ENCODE results near the gene HLA-DRB5.
A peak's percentile ranks its signal among the peaks of the same experiment; 100 is the strongest.
"Not testable (repeated sequence)": the region's sequence is repeated elsewhere in the genome, so short reads cannot be mapped to it uniquely, and the experiment has no call there.

Gene HLA-DRB5

DNA sequence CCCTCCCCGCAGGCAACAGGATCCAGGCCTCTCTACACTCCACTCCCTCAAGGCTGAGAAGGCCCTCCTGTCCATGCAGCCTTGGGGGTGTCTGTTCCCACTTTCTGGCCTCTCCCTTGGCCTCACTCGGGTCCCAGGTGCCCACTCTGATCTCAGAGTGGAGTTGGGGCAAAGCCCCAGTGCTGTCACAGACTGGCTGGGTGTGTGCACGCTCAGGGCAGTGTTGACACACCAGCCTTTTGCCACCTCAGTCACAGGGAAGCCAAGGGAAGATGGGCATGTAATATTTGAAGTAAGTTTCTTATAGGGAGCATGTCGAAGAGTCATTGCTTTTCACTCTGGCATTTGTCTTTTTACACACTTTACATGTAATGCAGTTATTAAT lies 45.5 kb downstream of the HLA-DRB5 start:
- TF ChIP-seq EZH2phosphoT487 (conservative IDR thresholded peaks at IDR 0.05; ENCODE audit: low read length) = no peak
- TF ChIP-seq, protein P1, sequence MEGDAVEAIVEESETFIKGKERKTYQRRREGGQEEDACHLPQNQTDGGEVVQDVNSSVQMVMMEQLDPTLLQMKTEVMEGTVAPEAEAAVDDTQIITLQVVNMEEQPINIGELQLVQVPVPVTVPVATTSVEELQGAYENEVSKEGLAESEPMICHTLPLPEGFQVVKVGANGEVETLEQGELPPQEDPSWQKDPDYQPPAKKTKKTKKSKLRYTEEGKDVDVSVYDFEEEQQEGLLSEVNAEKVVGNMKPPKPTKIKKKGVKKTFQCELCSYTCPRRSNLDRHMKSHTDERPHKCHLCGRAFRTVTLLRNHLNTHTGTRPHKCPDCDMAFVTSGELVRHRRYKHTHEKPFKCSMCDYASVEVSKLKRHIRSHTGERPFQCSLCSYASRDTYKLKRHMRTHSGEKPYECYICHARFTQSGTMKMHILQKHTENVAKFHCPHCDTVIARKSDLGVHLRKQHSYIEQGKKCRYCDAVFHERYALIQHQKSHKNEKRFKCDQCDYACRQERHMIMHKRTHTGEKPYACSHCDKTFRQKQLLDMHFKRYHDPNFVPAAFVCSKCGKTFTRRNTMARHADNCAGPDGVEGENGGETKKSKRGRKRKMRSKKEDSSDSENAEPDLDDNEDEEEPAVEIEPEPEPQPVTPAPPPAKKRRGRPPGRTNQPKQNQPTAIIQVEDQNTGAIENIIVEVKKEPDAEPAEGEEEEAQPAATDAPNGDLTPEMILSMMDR (IDR thresholded peaks at IDR 0.05; ENCODE audit: insufficient read depth, low read length, poor library complexity, severe bottlenecking) = no peak
- no peaks in the 10 kb centered on the region for H3K9me2 ChIP-seq (replicated peaks; ENCODE audit: insufficient read depth, low read length)
- no peaks in the 10 kb centered on the region for H4K20me1 ChIP-seq (ENCODE audit: low read depth, low read length)

DNA sequence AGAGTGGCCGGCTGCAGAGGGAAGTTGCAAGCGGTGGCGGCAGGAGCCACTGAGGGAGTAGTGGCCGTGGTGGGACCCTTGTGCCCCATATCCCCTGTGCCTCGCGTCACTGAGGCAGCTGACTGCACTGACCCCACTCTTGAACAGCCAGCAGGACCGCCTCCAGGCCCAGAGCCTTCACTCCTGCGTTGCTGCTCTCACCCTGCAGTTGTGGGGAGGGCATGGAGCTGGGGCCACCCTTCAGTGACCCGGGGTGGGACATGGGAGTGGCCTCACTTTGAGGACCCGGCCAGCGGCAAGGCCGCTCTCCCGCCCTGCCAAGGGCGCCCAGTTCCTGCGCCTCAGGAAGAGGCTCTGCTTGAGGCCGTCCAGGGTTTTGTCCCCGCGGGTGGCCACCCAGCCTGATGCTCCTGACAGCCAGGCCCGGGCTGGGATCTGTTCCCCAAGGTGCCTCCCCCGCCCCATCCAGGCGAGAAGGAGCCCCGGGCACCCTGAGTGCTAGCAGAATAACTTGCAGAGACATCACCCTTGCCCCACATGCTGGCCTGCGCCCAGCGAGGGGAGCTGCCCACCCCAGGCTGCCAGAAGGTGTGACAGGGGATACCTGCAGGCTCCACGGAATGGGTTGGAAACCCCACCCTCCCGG lies 46.0 kb downstream of the HLA-DRB5 start:
- Histone ChIP-seq H3F3A (ENCODE audit: insufficient read depth) (no peaks in the 10 kb centered on the region), H3K9me2 (replicated peaks; ENCODE audit: insufficient read depth, low read length) (no peaks in the 10 kb centered on the region), H2AFZ (ENCODE audit: low read depth, low read length, severe bottlenecking) (no peak overlapping the region), H3K27ac (ENCODE audit: low read depth, low read length) (no peak overlapping the region), H3K36me3 (ENCODE audit: low read length) (no peaks in the 10 kb centered on the region), H3K9me3 (ENCODE audit: insufficient read depth, low read length) (peaks cover 4% of the 10 kb centered on the region; the same call in 1 of the 2 replicates), H3K79me2 (ENCODE audit: insufficient read depth, low read length) (no peaks in the 10 kb centered on the region), H3K4me2 (ENCODE audit: low read depth, low read length, poor library complexity, severe bottlenecking) (no peak overlapping the region), H3K9ac (ENCODE audit: low read length) (no peak overlapping the region), H4K20me1 (ENCODE audit: low read depth, low read length) (no peaks in the 10 kb centered on the region), H3K4me3 (ENCODE audit: insufficient read depth, low read length, poor library complexity, severe bottlenecking) (no peak overlapping the region), H3K27me3 (ENCODE audit: low read length) (no peaks in the 10 kb centered on the region)
- TF ChIP-seq EZH2phosphoT487 (conservative IDR thresholded peaks at IDR 0.05; ENCODE audit: low read length) = no peak
- TF ChIP-seq, protein P1 (IDR thresholded peaks at IDR 0.05; ENCODE audit: insufficient read depth, low read length, poor library complexity, severe bottlenecking) = no peak

More for the DNA sequence above, 45.5 kb downstream of the HLA-DRB5 start:
- H3F3A ChIP-seq (ENCODE audit: insufficient read depth) = no peaks in the 10 kb centered on the region
- H3K36me3 ChIP-seq (ENCODE audit: low read length) = no peaks in the 10 kb centered on the region
- no peak overlapping the region for H3K4me2 ChIP-seq (ENCODE audit: low read depth, low read length, poor library complexity, severe bottlenecking)
- no peaks in the 10 kb centered on the region for H3K79me2 ChIP-seq (ENCODE audit: insufficient read depth, low read length)
- no peak overlapping the region for H3K4me3 ChIP-seq (ENCODE audit: insufficient read depth, low read length, poor library complexity, severe bottlenecking)
- no peak overlapping the region for H3K9ac ChIP-seq (ENCODE audit: low read length)
- H2AFZ ChIP-seq (ENCODE audit: low read depth, low read length, severe bottlenecking) = no peak overlapping the region
- no peaks in the 10 kb centered on the region for H3K9me3 ChIP-seq (ENCODE audit: insufficient read depth, low read length)
- no peaks in the 10 kb centered on the region for H3K27me3 ChIP-seq (ENCODE audit: low read length)
- no peak overlapping the region for H3K27ac ChIP-seq (ENCODE audit: low read depth, low read length)

DNA sequence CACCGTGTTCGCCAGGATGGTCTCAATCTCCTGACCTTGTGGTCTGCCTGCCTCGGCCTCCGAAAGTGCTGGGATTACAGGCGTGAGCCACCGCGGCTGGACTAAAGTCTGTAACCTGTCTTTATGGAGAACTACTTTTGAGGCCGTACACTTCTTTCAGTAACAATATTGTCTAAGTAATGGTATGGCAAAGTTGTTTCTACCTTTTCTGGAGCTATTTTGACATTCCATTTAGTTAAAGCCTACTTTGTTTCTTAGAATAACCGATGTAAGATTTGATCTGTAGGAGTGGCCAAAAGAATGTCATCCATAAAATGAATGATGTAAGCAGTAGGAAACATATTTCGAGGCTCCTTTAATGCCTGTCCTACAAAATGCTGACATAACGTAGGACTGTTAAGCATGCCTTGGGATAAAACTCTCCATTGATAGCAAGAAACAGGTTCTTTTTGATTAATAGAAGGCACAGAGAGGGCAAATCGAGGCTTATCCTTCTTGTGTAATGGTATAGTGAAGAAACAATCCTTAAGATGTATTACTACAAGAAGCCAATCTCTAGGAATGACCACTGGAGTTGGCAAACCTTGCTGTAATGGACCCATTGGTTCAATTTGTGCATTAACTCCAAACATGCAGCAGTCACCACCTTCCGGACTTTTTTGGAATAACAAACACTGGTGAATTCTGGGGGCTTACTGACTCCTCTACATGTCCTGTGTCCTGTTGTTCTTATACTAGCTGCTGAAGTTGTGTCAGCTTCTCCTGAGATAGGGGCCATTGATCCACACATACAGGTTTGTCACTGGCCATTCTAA lies 54.5 kb downstream of the HLA-DRB5 start:
- no peaks in the 10 kb centered on the region for H3K9me2 ChIP-seq (replicated peaks; ENCODE audit: insufficient read depth, low read length)
- no peak for TF ChIP-seq EZH2phosphoT487 (conservative IDR thresholded peaks at IDR 0.05; ENCODE audit: low read length)
- TF ChIP-seq, protein P1 (IDR thresholded peaks at IDR 0.05; ENCODE audit: insufficient read depth, low read length, poor library complexity, severe bottlenecking) = no peak
- no peaks in the 10 kb centered on the region for H3F3A ChIP-seq (ENCODE audit: insufficient read depth)
- H3K4me2 ChIP-seq (ENCODE audit: low read depth, low read length, poor library complexity, severe bottlenecking) = no peak overlapping the region
- no peaks in the 10 kb centered on the region for H4K20me1 ChIP-seq (ENCODE audit: low read depth, low read length)
- H3K79me2 ChIP-seq (ENCODE audit: insufficient read depth, low read length) = no peaks in the 10 kb centered on the region
- H3K9me3 ChIP-seq (ENCODE audit: insufficient read depth, low read length) = peaks cover 16% of the 10 kb centered on the region; the same call in 1 of the 2 replicates
- 0 out of 2 replicates have a peak, but pooled peaks cover 3% of the 10 kb centered on the region for H3K27me3 ChIP-seq (ENCODE audit: low read length)
- H3K36me3 ChIP-seq (ENCODE audit: low read length) = no peaks in the 10 kb centered on the region
- H3K9ac ChIP-seq (ENCODE audit: low read length) = no peak overlapping the region
- H2AFZ ChIP-seq (ENCODE audit: low read depth, low read length, severe bottlenecking) = no peak overlapping the region
- H3K4me3 ChIP-seq (ENCODE audit: insufficient read depth, low read length, poor library complexity, severe bottlenecking) = no peak overlapping the region
- H3K27ac ChIP-seq (ENCODE audit: low read depth, low read length) = no peak overlapping the region

DNA sequence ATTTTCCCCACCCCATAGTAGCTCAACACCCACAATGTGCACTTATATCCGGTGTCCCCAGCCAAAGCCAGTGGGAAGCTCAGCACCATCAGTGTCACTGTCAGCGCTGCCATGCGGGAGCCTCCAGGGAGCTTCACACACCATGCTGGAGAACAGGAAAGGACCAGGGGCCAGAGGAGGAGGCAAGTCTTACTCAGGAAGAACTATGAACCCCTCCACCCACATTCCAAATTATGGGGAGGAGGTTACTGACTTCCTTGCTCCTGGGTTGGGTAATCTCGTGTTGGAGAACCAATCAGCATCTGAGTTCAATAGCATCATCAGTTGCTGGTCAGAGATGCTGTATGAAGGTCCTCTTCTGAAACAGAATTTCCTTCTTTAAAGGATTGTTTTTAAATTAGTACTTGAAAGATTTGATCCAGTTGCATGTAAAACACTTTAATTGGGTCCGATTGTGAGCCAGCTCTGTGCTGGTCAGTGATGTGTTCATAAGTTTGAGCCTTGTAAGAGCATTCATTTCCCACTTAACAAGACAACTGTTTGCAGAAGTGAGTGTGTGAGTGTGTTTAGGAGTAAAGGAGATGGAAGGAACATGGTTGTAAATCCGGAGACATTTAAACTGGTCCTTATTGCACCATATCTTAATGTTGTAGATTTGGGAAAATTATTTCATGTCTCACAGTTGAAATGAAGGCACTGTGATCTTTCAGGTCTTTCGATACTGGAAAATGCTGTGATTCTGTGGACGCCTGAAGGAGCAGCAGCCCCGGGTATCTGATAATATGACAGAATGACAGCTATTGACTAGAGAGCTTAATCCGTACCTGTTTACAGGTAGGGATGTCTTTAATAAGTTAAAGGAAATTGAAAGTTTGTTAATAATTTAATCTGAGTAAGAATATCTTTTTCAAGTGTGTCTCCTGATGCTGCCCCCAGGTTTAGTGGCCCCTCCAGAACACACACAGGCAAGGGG lies 56.4 kb downstream of the HLA-DRB5 start:
- H3F3A ChIP-seq (ENCODE audit: insufficient read depth); H3K4me3 ChIP-seq (ENCODE audit: insufficient read depth, low read length, poor library complexity, severe bottlenecking); H3K79me2 ChIP-seq (ENCODE audit: insufficient read depth, low read length); H3K9ac ChIP-seq (ENCODE audit: low read length); H3K27me3 ChIP-seq (ENCODE audit: low read length); H3K36me3 ChIP-seq (ENCODE audit: low read length); H4K20me1 ChIP-seq (ENCODE audit: low read depth, low read length); H3K9me2 ChIP-seq (replicated peaks; ENCODE audit: insufficient read depth, low read length): not testable (repeated sequence)
- H3K9me3 ChIP-seq (ENCODE audit: insufficient read depth, low read length) = peaks cover 11% of the 10 kb centered on the region; the same call in 1 of the 2 replicates
- 0 out of 2 replicates have a peak overlapping the region, but pooled peaks have one; percentile 10 for H3K27ac ChIP-seq (ENCODE audit: low read depth, low read length)
- peak overlapping the region; percentile 40 for H3K4me2 ChIP-seq (ENCODE audit: low read depth, low read length, poor library complexity, severe bottlenecking)
- peak overlapping the region; percentile 61 for H2AFZ ChIP-seq (ENCODE audit: low read depth, low read length, severe bottlenecking)
